Activated T-helper 17 cell treated with anti-CD3 and anti-CD28 coated beads, Interleukin-2, amount 50 U/mL, for 72 hours (primary cell): ENCODE results near the gene GRAP2. TPM values are rescaled to one million over a fixed set of nuclear protein-coding genes. Genes with fewer than 3 reads are reported as not detected.

Experiments used
- ATAC-seq: fragments of 150-1000 bp; cut with Tn5 transposase; replicated peaks from 2 replicates; pipeline ENCODE4 v1.10.0; 2021; ENCODE audit warnings: mild to moderate bottlenecking, moderate library complexity
- H3K27ac Mint-ChIP-seq: one replicate; pipeline ENCODE4 v1.8.0; 2022; ENCODE audit warnings: mixed read lengths
- H3K27me3 Mint-ChIP-seq: one replicate; pipeline ENCODE4 v1.8.0; 2022; ENCODE audit warnings: mixed read lengths
- H3K36me3 Mint-ChIP-seq: one replicate; pipeline ENCODE4 v1.8.0; 2022; ENCODE audit warnings: low read depth, mild to moderate bottlenecking, mixed read lengths
- H3K4me1 Mint-ChIP-seq: one replicate; pipeline ENCODE4 v1.8.0; 2022; ENCODE audit warnings: mixed read lengths
- H3K4me3 Mint-ChIP-seq: one replicate; pipeline ENCODE4 v1.8.0; 2022; ENCODE audit warnings: mild to moderate bottlenecking, mixed read lengths
- H3K9me3 Mint-ChIP-seq: one replicate; pipeline ENCODE4 v1.8.0; 2022; ENCODE audit warnings: mixed read lengths
- total RNA-seq, 2 donors: library from RNA; stranded (reverse); gene quantifications; one replicate each; pipeline ENCODE4 v1.2.3, GENCODE V29; 2022

The GRAP2 gene
- total RNA-seq, 2 donors from 2014 or later, result 50.7 to 94.2 TPM

- Mint-ChIP-seq H3K4me1 (peaks cover 50% of the 10 kb centered on the region), H3K36me3 (peaks cover 27% of the 10 kb centered on the region), H3K27me3 (no peaks in the 10 kb centered on the region), H3K9me3 (no peaks in the 10 kb centered on the region), H3K27ac (peak overlapping the region; percentile 88), H3K4me3 (no peak overlapping the region)
- peak; percentile 13 for ATAC-seq
These were observed 7.3 kb downstream of the GRAP2 start for GRCh38 chr22:39908136-39908535.

- peak overlapping the region; percentile 88 for H3K27ac Mint-ChIP-seq
- peak; percentile 68 for ATAC-seq
- H3K27me3 Mint-ChIP-seq, result no peaks in the 10 kb centered on the region
- H3K4me1 Mint-ChIP-seq, result peaks cover 56% of the 10 kb centered on the region
- H3K9me3 Mint-ChIP-seq, result no peaks in the 10 kb centered on the region
- H3K36me3 Mint-ChIP-seq, result peaks cover 27% of the 10 kb centered on the region
- H3K4me3 Mint-ChIP-seq, result no peak overlapping the region
These were observed 7.9 kb downstream of the GRAP2 start for GRCh38 chr22:39908737-39909136.

GRCh38 chr22:39910876-39911613 is 10.2 kb downstream of the GRAP2 start:
- Mint-ChIP-seq H3K27ac (peak overlapping the region; percentile 88), H3K9me3 (no peaks in the 10 kb centered on the region), H3K27me3 (no peaks in the 10 kb centered on the region), H3K4me3 (no peak overlapping the region), H3K4me1 (peaks cover 65% of the 10 kb centered on the region), H3K36me3 (peaks cover 14% of the 10 kb centered on the region)
- ATAC-seq, result no peak

GRCh38 chr22:39913321-39913720 is 12.4 kb downstream of the GRAP2 start:
- peaks cover 67% of the 10 kb centered on the region for H3K4me1 Mint-ChIP-seq
- ATAC-seq, result no peak
- no peaks in the 10 kb centered on the region for H3K27me3 Mint-ChIP-seq
- H3K4me3 Mint-ChIP-seq, result no peak overlapping the region
- no peaks in the 10 kb centered on the region for H3K9me3 Mint-ChIP-seq
- H3K36me3 Mint-ChIP-seq, result peaks cover 14% of the 10 kb centered on the region
- peak overlapping the region; percentile 88 for H3K27ac Mint-ChIP-seq

GRCh38 chr22:39913886-39914285 is 13.0 kb downstream of the GRAP2 start:
- H3K4me1 Mint-ChIP-seq, result peaks cover 62% of the 10 kb centered on the region
- H3K27ac Mint-ChIP-seq, result peak overlapping the region; percentile 88
- no peaks in the 10 kb centered on the region for H3K9me3 Mint-ChIP-seq
- peaks cover 14% of the 10 kb centered on the region for H3K36me3 Mint-ChIP-seq
- ATAC-seq, result no peak
- H3K27me3 Mint-ChIP-seq, result no peaks in the 10 kb centered on the region
- no peak overlapping the region for H3K4me3 Mint-ChIP-seq

GRCh38 chr22:39914584-39914983 is 13.7 kb downstream of the GRAP2 start:
- Mint-ChIP-seq H3K27me3 (no peaks in the 10 kb centered on the region), H3K9me3 (no peaks in the 10 kb centered on the region), H3K27ac (peak overlapping the region; percentile 88), H3K36me3 (peaks cover 14% of the 10 kb centered on the region), H3K4me1 (peaks cover 60% of the 10 kb centered on the region), H3K4me3 (no peak overlapping the region)
- ATAC-seq, result no peak

- Mint-ChIP-seq H3K36me3 (peaks cover 9% of the 10 kb centered on the region), H3K27me3 (no peaks in the 10 kb centered on the region), H3K27ac (peak overlapping the region; percentile 76), H3K9me3 (no peaks in the 10 kb centered on the region), H3K4me1 (peaks cover 60% of the 10 kb centered on the region), H3K4me3 (no peak overlapping the region)
- ATAC-seq, result peak; percentile 50
These were observed 14.4 kb downstream of the GRAP2 start for GRCh38 chr22:39915295-39915726.

GRCh38 chr22:39916496-39916895 is 15.6 kb downstream of the GRAP2 start:
- Mint-ChIP-seq H3K4me3 (no peak overlapping the region), H3K27ac (peak overlapping the region; percentile 75), H3K9me3 (no peaks in the 10 kb centered on the region), H3K4me1 (peaks cover 59% of the 10 kb centered on the region), H3K27me3 (no peaks in the 10 kb centered on the region), H3K36me3 (peaks cover 7% of the 10 kb centered on the region)
- ATAC-seq, result no peak

- peaks cover 7% of the 10 kb centered on the region for H3K36me3 Mint-ChIP-seq
- peaks cover 61% of the 10 kb centered on the region for H3K4me1 Mint-ChIP-seq
- H3K4me3 Mint-ChIP-seq, result no peak overlapping the region
- H3K9me3 Mint-ChIP-seq, result no peaks in the 10 kb centered on the region
- no peaks in the 10 kb centered on the region for H3K27me3 Mint-ChIP-seq
- H3K27ac Mint-ChIP-seq, result peak overlapping the region; percentile 70
- no peak for ATAC-seq
These were observed 16.3 kb downstream of the GRAP2 start for GRCh38 chr22:39917197-39917643.

- no peak for ATAC-seq
- no peak overlapping the region for H3K4me3 Mint-ChIP-seq
- peak overlapping the region; percentile 70 for H3K27ac Mint-ChIP-seq
- no peaks in the 10 kb centered on the region for H3K9me3 Mint-ChIP-seq
- no peaks in the 10 kb centered on the region for H3K27me3 Mint-ChIP-seq
- H3K4me1 Mint-ChIP-seq, result peaks cover 60% of the 10 kb centered on the region
- H3K36me3 Mint-ChIP-seq, result peaks cover 7% of the 10 kb centered on the region
These were observed 17.1 kb downstream of the GRAP2 start for GRCh38 chr22:39917776-39918495.

- ATAC-seq, result peak; percentile 82
- Mint-ChIP-seq H3K9me3 (no peaks in the 10 kb centered on the region), H3K4me3 (no peak overlapping the region), H3K36me3 (peaks cover 3% of the 10 kb centered on the region), H3K27ac (peak overlapping the region; percentile 70), H3K4me1 (peaks cover 52% of the 10 kb centered on the region), H3K27me3 (no peaks in the 10 kb centered on the region)
These were observed 19.4 kb downstream of the GRAP2 start for GRCh38 chr22:39920134-39920743.

- peak overlapping the region; percentile 36 for H3K27ac Mint-ChIP-seq
- H3K36me3 Mint-ChIP-seq, result no peaks in the 10 kb centered on the region
These were observed 22.8 kb downstream of the GRAP2 start for GRCh38 chr22:39923696-39924095.

GRCh38 chr22:39924286-39924685 is 23.4 kb downstream of the GRAP2 start:
- Mint-ChIP-seq H3K4me1 (peaks cover 54% of the 10 kb centered on the region), H3K36me3 (no peaks in the 10 kb centered on the region), H3K4me3 (no peak overlapping the region), H3K27me3 (no peaks in the 10 kb centered on the region), H3K9me3 (no peaks in the 10 kb centered on the region), H3K27ac (peak overlapping the region; percentile 63)
- no peak for ATAC-seq

More at GRCh38 chr22:39923696-39924095, 22.8 kb downstream of the GRAP2 start:
- Mint-ChIP-seq H3K4me1 (peaks cover 56% of the 10 kb centered on the region), H3K27me3 (no peaks in the 10 kb centered on the region), H3K9me3 (no peaks in the 10 kb centered on the region), H3K4me3 (no peak overlapping the region)
- ATAC-seq, result no peak

GRCh38 chr22:39925273-39925672 is 24.4 kb downstream of the GRAP2 start:
- no peaks in the 10 kb centered on the region for H3K9me3 Mint-ChIP-seq
- H3K27ac Mint-ChIP-seq, result peak overlapping the region; percentile 63
- H3K27me3 Mint-ChIP-seq, result no peaks in the 10 kb centered on the region
- H3K36me3 Mint-ChIP-seq, result no peaks in the 10 kb centered on the region
- H3K4me3 Mint-ChIP-seq, result no peak overlapping the region
- no peak for ATAC-seq
- H3K4me1 Mint-ChIP-seq, result peaks cover 45% of the 10 kb centered on the region
